Mucosa of descending colon (tissue), 3 donors: ENCODE measurements around the gene RFX2. TPM values are rescaled to one million over a fixed set of nuclear protein-coding genes. Genes with fewer than 3 reads are reported as not detected.
A peak's percentile ranks its signal among the peaks of the same experiment; 100 is the strongest.

Experiments used
- ATAC-seq: fragments of 200-7000 bp; cut with Tn5 transposase; one replicate; pipeline ENCODE4 v1.9.1; 2020; ENCODE audit warnings: mild to moderate bottlenecking, moderate library complexity
- DNase-seq, 3 donors: peaks; one replicate each; pipeline ENCODE4 v3.0.0-alpha.2; 2020
- H3K36me3 ChIP-seq: fragments of 200-600 bp; one replicate; pipeline ENCODE4 v1.8.0; 2021; ENCODE audit warnings: low read depth, mild to moderate bottlenecking
- H3K4me1 ChIP-seq: fragments of 200-600 bp; one replicate; pipeline ENCODE4 v1.8.0; 2021; ENCODE audit warnings: low read depth, mild to moderate bottlenecking
- H3K4me3 ChIP-seq: fragments of 200-600 bp; one replicate; pipeline ENCODE4 v1.8.0; 2021; ENCODE audit warnings: mild to moderate bottlenecking
- H3K9me3 ChIP-seq: fragments of 200-600 bp; one replicate; pipeline ENCODE4 v1.8.0; 2021; ENCODE audit warnings: mild to moderate bottlenecking
- intact Hi-C, 2 donors: fragments of 100-400 bp; cut with DNase I in 1 of 2; cut with micrococcal nuclease in 1 of 2; formaldehyde crosslinking; loops; one replicate each; pipeline versions ENCODE4 v1.11.0 to v1.11.1; 2022; cut with DNase I, micrococcal nuclease
- long read RNA-seq, 2 donors: library from polyadenylated mRNA; unstranded; transcript quantifications; one replicate each; pipeline ENCODE4 v2.0.0, GENCODE V29; 2019 to 2021
- total RNA-seq, 3 donors: library from RNA; stranded (reverse); fragmentation: NEBNext Ultra II Directional in 2 of 3; extraction: Animal tissue kit (Norgen Biotek cat#: 25700) in 2 of 3; gene quantifications; one replicate each; pipeline versions ENCODE4 v1.2.1 to v1.2.4, GENCODE V29; 2021 to 2023
- TF ChIP-seq, protein P1 (sequence below): fragments of 200-600 bp; IDR thresholded peaks from one replicate; pipeline ENCODE4 v1.8.0; 2022; ENCODE audit warnings: antibody characterized with exemption, mild to moderate bottlenecking
- donor health status: DM: no; HTN: no; CAD: no; lungs with moderate emphysema.
- donor health status: DM: no; HTN: no; CAD: no.
- donor health status: DM: no; HTN: yes; CAD: no.

Gene RFX2
- total RNA-seq, result 10 to 100 TPM in 1 of 3 donors, 1 to 10 TPM in 2; 5.6 to 14.6 (median 7.2) TPM
- long read RNA-seq, donor 1, partial matches to known transcripts, result 7 of 14 reads
- long read RNA-seq, donor 1, other reads (novel, unspliced or antisense), result 4 of 14 reads
- long read RNA-seq, donor 2, partial matches to known transcripts, result 3 of 6 reads
- long read RNA-seq, donor 2, other reads (novel, unspliced or antisense), result 3 of 6 reads

DNA sequence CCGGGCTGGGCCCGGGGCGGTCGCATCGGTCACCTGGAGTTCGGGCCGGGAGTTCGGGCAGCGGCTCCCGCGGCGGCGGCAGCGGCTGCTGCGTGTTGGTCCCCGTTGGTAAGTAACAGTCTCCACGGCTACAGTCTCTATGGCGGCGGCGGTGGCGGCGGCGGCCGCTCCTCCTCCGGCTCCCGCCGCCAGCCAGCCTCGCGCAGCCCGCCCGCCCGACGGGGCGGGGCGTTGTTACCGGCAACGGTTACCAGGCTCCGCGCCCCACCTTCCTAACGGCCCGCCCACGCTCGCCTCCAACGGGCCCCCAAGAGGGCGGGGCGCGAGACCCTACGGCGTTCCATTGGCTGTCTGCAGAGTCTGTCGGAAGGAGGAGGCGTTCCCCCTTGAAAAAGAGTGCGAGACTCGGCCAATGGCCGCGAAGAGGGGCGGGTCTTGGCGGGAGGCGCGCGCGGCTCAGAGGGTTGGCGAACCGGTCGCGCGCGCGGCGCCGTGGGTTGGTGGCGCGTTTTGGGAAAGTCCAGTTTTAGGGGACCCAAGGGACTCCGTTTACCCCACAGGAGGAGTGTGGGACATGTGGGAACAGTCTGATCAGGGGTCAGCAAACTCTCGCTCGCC is at the start of gene RFX2:
RFX2 (minus strand) TSS at position 141 of the 618 bp plus-strand sequence. CDS start 63,004 bp downstream, outside the sequence.
- DNase-seq (peak; percentile 99), ATAC-seq (peak; percentile 98)
- peak within 1 kb of the TSS; percentile 32 for H3K4me3 ChIP-seq
- H3K9me3 ChIP-seq, result no peaks in the 10 kb centered on the region
- TF ChIP-seq, protein P1, sequence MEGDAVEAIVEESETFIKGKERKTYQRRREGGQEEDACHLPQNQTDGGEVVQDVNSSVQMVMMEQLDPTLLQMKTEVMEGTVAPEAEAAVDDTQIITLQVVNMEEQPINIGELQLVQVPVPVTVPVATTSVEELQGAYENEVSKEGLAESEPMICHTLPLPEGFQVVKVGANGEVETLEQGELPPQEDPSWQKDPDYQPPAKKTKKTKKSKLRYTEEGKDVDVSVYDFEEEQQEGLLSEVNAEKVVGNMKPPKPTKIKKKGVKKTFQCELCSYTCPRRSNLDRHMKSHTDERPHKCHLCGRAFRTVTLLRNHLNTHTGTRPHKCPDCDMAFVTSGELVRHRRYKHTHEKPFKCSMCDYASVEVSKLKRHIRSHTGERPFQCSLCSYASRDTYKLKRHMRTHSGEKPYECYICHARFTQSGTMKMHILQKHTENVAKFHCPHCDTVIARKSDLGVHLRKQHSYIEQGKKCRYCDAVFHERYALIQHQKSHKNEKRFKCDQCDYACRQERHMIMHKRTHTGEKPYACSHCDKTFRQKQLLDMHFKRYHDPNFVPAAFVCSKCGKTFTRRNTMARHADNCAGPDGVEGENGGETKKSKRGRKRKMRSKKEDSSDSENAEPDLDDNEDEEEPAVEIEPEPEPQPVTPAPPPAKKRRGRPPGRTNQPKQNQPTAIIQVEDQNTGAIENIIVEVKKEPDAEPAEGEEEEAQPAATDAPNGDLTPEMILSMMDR, result peak; percentile 10
- peaks cover 15% of the 10 kb centered on the region for H3K4me1 ChIP-seq
- intact Hi-C loops, result no loop called here
- H3K36me3 ChIP-seq, result peaks cover 5% of the 10 kb centered on the region

DNA sequence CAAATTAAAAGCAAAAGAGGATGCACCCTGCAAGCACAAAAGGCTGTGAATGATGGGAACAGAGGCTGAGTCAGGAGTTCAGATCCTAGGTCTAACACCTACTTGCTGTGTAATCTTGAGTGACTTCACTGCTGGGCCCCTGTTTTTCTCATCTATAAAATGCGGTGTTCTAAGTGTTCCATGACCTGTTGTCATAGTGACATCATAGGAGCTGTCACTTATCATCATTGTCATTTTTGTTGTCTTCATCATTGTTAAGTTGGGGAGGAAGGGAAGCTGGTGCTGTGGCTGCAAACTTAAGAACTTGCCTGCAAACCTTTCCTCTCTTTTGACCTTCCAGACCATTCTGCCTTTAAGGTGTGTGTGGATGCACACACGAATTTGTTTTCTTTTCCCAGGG is 45.7 kb upstream of the RFX2 start:
- ATAC-seq (no peak), DNase-seq (no peak)
- Histone ChIP-seq H3K9me3 (no peaks in the 10 kb centered on the region), H3K4me1 (no peaks in the 10 kb centered on the region), H3K36me3 (no peaks in the 10 kb centered on the region), H3K4me3 (no peak overlapping the region)
- TF ChIP-seq, protein P1, result no peak
- intact Hi-C loops, result no loop called here

DNA sequence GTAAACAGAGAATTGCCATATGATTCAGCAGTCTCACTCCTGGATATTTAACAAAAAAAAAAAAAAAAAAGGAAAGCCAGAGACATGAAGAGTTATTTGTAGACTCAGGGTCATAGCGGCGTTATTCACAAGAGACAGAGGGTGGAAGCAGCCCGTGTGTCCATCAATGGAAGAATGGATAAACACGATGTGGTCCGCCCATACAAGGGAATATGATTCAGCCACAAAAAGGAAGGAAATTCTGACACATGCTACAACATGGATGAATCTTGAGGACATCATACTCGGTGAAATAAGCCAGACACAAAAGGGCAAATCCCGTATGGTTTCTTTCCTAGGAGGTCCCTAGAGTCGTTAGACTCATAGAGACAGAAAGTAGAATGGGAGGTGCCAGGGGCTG is 40.0 kb upstream of the RFX2 start:
- TF ChIP-seq, protein P1, result no peak

GRCh38 chr19:6141217-6141616 is 30.9 kb upstream of the RFX2 start:
- H3K9me3 ChIP-seq, result no peaks in the 10 kb centered on the region
- TF ChIP-seq, protein P1, result no peak
- ATAC-seq (no peak), DNase-seq (no peak)
- H3K4me1 ChIP-seq, result no peaks in the 10 kb centered on the region
- intact Hi-C loops, result no loop called here
- no peaks in the 10 kb centered on the region for H3K36me3 ChIP-seq
- no peak overlapping the region for H3K4me3 ChIP-seq

More for the DNA sequence above, 40.0 kb upstream of the RFX2 start:
- H3K9me3 ChIP-seq, result no peaks in the 10 kb centered on the region
- no peak overlapping the region for H3K4me3 ChIP-seq
- no peaks in the 10 kb centered on the region for H3K36me3 ChIP-seq
- DNase-seq, result no peak
- ATAC-seq, result no peak
- intact Hi-C loops, result no loop called here
- H3K4me1 ChIP-seq, result no peaks in the 10 kb centered on the region

GRCh38 chr19:6138511-6138910 is 28.2 kb upstream of the RFX2 start:
- intact Hi-C loops, result no loop called here

More at GRCh38 chr19:6138511-6138910, 28.2 kb upstream of the RFX2 start:
- Histone ChIP-seq H3K4me3 (no peak overlapping the region), H3K36me3 (no peaks in the 10 kb centered on the region), H3K9me3 (no peaks in the 10 kb centered on the region), H3K4me1 (no peaks in the 10 kb centered on the region)
- ATAC-seq (no peak), DNase-seq (no peak)
- TF ChIP-seq, protein P1, result no peak
